ENCODE data around the gene CD82.

CD82 gene

DNA sequence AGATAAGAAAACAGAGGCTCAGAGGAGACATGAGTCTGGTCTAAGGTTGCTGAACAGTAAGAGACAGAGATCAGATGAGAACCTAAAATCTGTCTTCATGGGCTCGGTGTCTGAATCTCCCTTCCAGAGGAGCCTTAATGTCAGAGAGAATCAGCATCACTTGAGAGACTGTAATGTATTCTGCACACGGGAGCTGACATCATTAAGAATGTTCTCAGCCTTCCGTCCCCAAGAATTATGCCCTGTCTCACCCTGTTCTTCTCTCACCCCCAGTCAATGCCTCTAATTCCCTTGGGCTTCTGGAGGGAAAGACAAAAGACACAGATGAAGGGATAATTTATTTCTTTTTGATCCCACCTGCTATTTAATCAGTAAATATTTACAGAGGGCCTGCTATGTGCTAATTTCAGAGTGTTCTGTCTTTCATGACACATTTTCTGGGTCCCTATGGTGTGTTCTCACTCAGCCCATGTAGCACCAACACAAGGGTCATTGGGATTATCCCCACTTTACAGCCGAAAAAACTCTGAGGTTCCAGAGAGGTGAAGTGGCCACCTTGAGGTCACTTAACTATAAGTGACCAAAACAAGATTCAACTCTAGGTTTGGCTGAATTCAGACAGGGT lies 61.8 kb downstream of the CD82 start:
- Histone ChIP-seq H3K36me3 (ENCODE audit: insufficient read depth, low read length) (no peaks in the 10 kb centered on the region), H3K9ac (ENCODE audit: insufficient read length) (no peak overlapping the region), H3K27ac (no peak overlapping the region), H3K9me3 (ENCODE audit: low read depth, low read length) (no peaks in the 10 kb centered on the region), H3K4me3 (no peak overlapping the region)
- no peak for DNase-seq (ENCODE audit: low read depth, low spot score)
- TF ChIP-seq POLR2AphosphoS5 (IDR thresholded peaks at IDR 0.05; ENCODE audit: borderline replicate concordance, low read depth, low read length) (no peak), EZH2 (IDR thresholded peaks at IDR 0.05) (no peak), FOXP2 (optimal IDR thresholded peaks at IDR 0.05; ENCODE audit: control extremely low read depth, extremely low read length, insufficient read depth) (no peak)

DNA sequence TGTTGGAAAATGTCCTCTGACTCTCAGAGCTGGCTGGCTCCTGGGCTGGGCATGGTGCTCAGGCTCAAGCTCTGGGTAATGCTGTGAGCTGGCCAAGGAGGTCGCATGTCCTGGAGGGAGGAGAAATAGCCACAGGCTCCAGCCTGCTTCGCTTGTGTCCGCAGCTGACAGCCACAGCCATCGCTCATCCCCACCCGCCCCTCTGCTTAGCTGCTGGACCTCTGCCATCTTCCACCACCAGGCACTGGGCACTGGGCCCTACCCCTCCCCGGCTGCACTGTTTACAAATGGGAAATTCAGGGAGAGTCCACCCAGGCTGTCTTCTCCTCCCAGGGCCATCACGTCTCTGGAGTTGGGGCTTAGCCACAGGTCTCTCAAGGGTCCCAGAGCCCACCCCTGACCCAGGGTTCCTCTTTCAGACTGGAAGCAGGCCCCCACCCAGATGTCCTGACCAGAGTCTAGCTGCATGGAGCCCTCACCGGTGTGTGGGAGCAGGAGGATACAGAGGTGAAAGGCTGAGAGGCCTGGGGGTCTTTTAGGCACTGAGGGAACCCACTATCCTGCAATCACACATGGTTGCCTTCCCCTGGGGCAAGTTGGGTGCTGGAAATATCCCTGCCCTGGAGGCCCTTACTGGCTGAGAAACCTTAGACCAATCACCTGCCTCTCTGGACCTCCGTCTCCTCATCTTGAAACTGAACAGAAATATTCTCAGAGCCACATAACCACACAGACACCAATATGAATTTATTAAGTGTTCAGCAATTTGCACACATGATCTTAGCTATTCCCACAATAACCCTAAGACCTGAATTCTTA lies 62.7 kb downstream of the CD82 start:
- DNase-seq (ENCODE audit: low read depth, low spot score), result no peak
- TF ChIP-seq FOXP2 (optimal IDR thresholded peaks at IDR 0.05; ENCODE audit: control extremely low read depth, extremely low read length, insufficient read depth) (no peak), EZH2 (IDR thresholded peaks at IDR 0.05) (no peak), POLR2AphosphoS5 (IDR thresholded peaks at IDR 0.05; ENCODE audit: borderline replicate concordance, low read depth, low read length) (no peak)
- Histone ChIP-seq H3K4me3 (no peak overlapping the region), H3K36me3 (ENCODE audit: insufficient read depth, low read length) (no peaks in the 10 kb centered on the region), H3K27ac (no peak overlapping the region), H3K9ac (ENCODE audit: insufficient read length) (no peak overlapping the region), H3K9me3 (ENCODE audit: low read depth, low read length) (no peaks in the 10 kb centered on the region)

DNA sequence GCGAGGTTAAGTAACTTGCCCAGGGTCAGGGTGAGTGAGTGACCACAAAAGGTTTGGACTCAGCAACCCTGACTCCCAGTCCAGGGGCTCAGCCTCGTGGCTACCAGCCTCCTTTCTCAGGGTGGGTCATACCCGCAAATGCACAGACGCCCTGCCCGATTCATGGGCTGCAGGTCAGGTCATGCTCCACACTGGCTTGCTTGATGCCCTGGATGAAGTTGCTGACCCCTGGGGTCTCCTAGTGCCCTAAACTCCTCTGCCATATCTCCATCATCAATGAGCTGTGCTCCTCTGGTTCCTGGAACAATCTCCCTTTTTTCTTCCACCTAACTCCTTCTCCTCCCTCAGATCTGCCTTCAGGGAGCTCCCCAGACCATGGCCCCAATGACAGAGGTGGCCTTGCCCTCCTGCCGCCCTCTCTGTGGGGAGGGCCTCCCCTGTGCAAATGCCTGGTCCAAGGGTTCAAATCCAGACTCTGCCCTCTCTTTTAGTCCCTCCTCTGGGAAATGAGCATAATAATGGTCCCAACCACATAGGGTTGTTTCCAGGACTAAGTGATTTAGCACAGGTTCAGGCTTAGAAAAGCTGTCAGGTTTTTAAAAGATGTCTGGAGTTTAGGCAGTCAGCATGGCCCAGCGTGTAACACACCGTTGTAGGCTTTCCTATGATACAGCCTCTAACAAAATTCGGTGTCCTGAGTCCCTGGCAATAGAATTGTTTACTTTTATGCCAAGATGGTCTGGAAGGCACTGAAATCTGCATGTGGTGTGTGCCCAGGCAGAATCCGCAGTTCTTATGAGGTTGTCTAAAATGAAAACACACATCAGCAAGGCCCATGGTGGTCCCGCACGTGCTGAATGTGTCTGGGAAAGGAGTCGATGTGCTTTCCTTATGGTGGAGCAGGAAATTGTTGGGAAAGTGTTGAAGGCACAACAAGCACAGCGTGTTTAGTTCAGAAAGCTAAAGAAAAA lies 63.6 kb downstream of the CD82 start:
- no peak for DNase-seq (ENCODE audit: low read depth, low spot score)
- Histone ChIP-seq H3K9ac (ENCODE audit: insufficient read length) (no peak overlapping the region), H3K36me3 (ENCODE audit: insufficient read depth, low read length) (no peaks in the 10 kb centered on the region), H3K4me3 (no peak overlapping the region), H3K9me3 (ENCODE audit: low read depth, low read length) (no peaks in the 10 kb centered on the region), H3K27ac (no peak overlapping the region)
- no peak for TF ChIP-seq POLR2AphosphoS5 (IDR thresholded peaks at IDR 0.05; ENCODE audit: borderline replicate concordance, low read depth, low read length)
- no peak for TF ChIP-seq EZH2 (IDR thresholded peaks at IDR 0.05)
- no peak for TF ChIP-seq FOXP2 (optimal IDR thresholded peaks at IDR 0.05; ENCODE audit: control extremely low read depth, extremely low read length, insufficient read depth)

DNA sequence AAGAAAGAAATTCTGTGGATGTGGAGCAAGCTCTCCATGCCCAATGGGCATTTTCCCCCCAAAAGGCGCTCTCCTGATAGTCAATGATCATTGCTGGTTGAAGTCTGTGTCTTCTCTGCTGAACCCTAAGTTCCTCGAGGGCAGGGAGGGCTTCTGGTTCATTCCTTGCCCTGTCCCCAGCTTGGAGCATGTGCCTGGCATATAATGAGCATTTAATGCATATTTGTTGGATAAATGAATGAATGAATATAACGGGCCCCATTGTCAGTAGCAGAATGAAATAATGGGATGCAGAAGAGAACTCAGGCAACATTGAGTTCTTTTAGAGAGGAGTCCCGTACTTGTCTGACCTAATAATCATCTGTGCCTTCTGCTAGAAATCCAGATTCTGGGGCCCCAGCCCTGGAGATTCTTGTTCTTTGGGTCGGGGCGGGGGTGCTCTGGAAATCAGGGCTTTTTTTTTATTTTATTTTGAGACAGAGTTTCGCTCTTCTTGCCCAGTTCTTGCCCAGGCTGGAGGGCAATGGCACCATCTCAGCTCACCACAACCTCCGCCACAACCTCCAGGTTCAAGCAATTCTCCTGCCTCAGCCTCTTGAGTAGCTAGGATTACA lies 64.4 kb downstream of the CD82 start:
- Histone ChIP-seq H3K9me3 (ENCODE audit: low read depth, low read length) (no peaks in the 10 kb centered on the region), H3K9ac (ENCODE audit: insufficient read length) (no peak overlapping the region), H3K36me3 (ENCODE audit: insufficient read depth, low read length) (no peaks in the 10 kb centered on the region), H3K27ac (no peak overlapping the region), H3K4me3 (no peak overlapping the region)
- no peak for DNase-seq (ENCODE audit: low read depth, low spot score)
- no peak for TF ChIP-seq FOXP2 (optimal IDR thresholded peaks at IDR 0.05; ENCODE audit: control extremely low read depth, extremely low read length, insufficient read depth)
- no peak for TF ChIP-seq POLR2AphosphoS5 (IDR thresholded peaks at IDR 0.05; ENCODE audit: borderline replicate concordance, low read depth, low read length)
- no peak for TF ChIP-seq EZH2 (IDR thresholded peaks at IDR 0.05)

DNA sequence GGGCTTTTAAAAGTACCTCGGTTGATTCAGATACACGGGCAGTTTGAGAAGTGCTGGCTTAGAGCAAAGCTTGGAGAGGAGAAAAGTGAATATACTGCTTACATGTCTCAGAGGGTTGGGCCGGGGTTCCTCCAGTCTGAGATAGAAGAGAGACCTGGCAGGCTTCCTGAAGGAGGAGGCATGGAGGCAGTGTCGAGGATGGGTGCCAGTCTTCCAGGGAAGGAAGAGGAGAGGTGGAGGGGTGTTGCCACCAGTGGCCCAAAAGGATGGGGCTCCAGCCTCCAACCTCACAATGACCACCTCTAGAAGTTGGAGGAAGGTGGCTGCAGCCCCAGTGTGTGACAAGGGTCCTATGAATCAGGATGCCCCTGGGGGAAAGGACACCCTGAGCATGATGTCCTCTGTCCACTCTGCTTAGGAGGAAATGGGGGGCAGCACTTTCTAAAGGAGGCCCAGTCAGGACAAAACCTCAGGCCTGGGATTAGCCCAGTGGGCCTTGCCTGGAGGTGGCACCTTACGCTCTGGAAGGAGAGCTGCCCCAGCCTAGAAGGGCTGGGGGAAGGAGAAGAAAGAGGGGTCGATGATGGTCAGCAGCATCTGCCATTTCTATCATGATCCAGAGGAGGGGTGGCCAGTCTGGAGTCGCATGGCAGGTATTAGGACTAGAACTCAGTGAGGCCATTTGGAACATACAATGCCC lies 65.2 kb downstream of the CD82 start:
- no peak for DNase-seq (ENCODE audit: low read depth, low spot score)
- TF ChIP-seq FOXP2 (optimal IDR thresholded peaks at IDR 0.05; ENCODE audit: control extremely low read depth, extremely low read length, insufficient read depth), result no peak
- TF ChIP-seq EZH2 (IDR thresholded peaks at IDR 0.05), result no peak
- TF ChIP-seq POLR2AphosphoS5 (IDR thresholded peaks at IDR 0.05; ENCODE audit: borderline replicate concordance, low read depth, low read length), result no peak

DNA sequence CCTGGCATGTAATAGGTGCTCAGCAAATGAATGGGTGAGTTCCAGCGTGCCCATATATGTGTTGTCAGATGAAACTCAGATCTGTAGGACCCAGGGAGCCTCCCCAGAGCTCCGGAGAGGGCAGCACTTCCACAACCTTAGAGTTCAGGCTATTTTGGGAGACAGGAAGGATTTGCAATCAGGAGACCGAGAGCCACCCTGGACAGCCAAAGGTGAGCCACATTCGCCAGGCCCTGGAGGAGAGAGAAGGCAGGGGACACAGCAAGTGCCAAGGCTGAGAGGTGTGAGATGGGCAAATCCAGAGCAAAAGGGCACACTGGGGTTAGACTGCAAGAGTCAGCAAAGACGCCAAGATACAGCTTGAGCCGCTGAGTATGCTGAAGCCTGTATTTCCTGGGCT lies 66.4 kb downstream of the CD82 start:
- no peak overlapping the region for H3K4me3 ChIP-seq
- DNase-seq (ENCODE audit: low read depth, low spot score), result no peak
- H3K9me3 ChIP-seq (ENCODE audit: low read depth, low read length), result no peaks in the 10 kb centered on the region
- H3K36me3 ChIP-seq (ENCODE audit: insufficient read depth, low read length), result no peaks in the 10 kb centered on the region
- no peak overlapping the region for H3K27ac ChIP-seq
- TF ChIP-seq FOXP2 (optimal IDR thresholded peaks at IDR 0.05; ENCODE audit: control extremely low read depth, extremely low read length, insufficient read depth), result no peak
- TF ChIP-seq POLR2AphosphoS5 (IDR thresholded peaks at IDR 0.05; ENCODE audit: borderline replicate concordance, low read depth, low read length), result no peak
- TF ChIP-seq EZH2 (IDR thresholded peaks at IDR 0.05), result no peak
- no peak overlapping the region for H3K9ac ChIP-seq (ENCODE audit: insufficient read length)

More for the DNA sequence above, 65.2 kb downstream of the CD82 start:
- H3K36me3 ChIP-seq (ENCODE audit: insufficient read depth, low read length), result no peaks in the 10 kb centered on the region
- H3K9ac ChIP-seq (ENCODE audit: insufficient read length), result no peak overlapping the region
- H3K4me3 ChIP-seq, result no peak overlapping the region
- no peaks in the 10 kb centered on the region for H3K9me3 ChIP-seq (ENCODE audit: low read depth, low read length)
- H3K27ac ChIP-seq, result no peak overlapping the region

DNA sequence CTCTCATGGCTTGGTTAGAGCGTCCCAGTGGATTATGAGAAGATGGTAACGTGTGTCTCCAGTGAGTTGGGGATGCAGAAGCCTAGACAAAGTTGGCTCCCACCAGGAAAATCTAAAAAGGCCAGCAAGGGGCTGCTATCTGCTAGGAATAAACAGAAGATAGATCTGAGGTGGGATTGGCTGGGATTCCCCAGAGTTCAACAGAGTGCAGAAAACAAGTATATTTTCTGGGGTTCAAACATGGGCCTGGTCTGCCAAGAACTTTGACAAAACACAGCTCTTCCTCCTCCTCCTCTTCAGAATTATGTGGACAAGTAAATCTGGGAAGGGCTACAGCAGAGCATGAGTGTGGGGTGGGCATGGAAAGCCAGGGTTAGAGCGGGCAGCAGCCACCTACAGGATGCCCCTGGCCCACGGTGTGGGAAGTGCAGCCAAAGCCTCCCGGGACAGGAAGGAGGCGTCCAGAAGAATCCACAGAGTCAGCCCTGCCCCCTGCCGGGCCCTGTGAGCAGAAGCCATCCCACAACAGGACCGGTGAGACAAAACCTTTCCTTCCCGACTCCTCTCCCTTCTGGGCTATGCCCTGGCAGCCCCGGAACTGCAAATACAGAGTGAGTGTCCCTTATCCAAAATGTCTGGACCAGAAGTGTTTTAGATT lies 67.1 kb downstream of the CD82 start:
- no peaks in the 10 kb centered on the region for H3K36me3 ChIP-seq (ENCODE audit: insufficient read depth, low read length)
- DNase-seq (ENCODE audit: low read depth, low spot score), result no peak
- no peak overlapping the region for H3K9ac ChIP-seq (ENCODE audit: insufficient read length)
- H3K9me3 ChIP-seq (ENCODE audit: low read depth, low read length), result no peaks in the 10 kb centered on the region
- no peak overlapping the region for H3K4me3 ChIP-seq
- TF ChIP-seq POLR2AphosphoS5 (IDR thresholded peaks at IDR 0.05; ENCODE audit: borderline replicate concordance, low read depth, low read length), result no peak
- H3K27ac ChIP-seq, result no peak overlapping the region

All from SK-N-MC (cell line).